ENCODE measurements around the gene PTPN4. TPM values are rescaled to one million over a fixed set of nuclear protein-coding genes. Genes with fewer than 3 reads are reported as not detected.

Gene PTPN4
- total and polyA plus RNA-seq, 2 of the 13 experiments (the other 11 are each of a cell fraction or from before 2014, with no cell fraction given), result 20.3 to 34.6 TPM

- TF ChIP-seq THAP9 (CRISPR knock-in tag; IDR thresholded peaks at IDR 0.05; ENCODE audit: borderline replicate concordance) (peak; percentile 71; the same call in 1 of the 2 replicates), SRY (CRISPR knock-in tag; IDR thresholded peaks at IDR 0.05) (peak; percentile 85), ZNF296 (CRISPR knock-in tag; conservative IDR thresholded peaks at IDR 0.05) (peak; percentile 61; the same call in 1 of the 2 replicates), THAP7 (CRISPR knock-in tag; IDR thresholded peaks at IDR 0.05) (peak; percentile 78; the same call in 1 of the 2 replicates), MED8 (CRISPR knock-in tag; IDR thresholded peaks at IDR 0.05; ENCODE audit: insufficient replicate concordance) (peak; percentile 21), ZNF768 (CRISPR knock-in tag; IDR thresholded peaks at IDR 0.05) (peak; percentile 73), ZNF670 (CRISPR knock-in tag; IDR thresholded peaks at IDR 0.05; ENCODE audit: borderline replicate concordance) (peak; percentile 73), TAF15 (IDR thresholded peaks at IDR 0.05; ENCODE audit: low read depth, low read length, poor library complexity, severe bottlenecking) (peak; percentile 88), SIN3B (IDR thresholded peaks at IDR 0.05; ENCODE audit: low read length) (peak; percentile 66; the same call in 1 of the 2 replicates), ZXDC (CRISPR knock-in tag; IDR thresholded peaks at IDR 0.05) (no peak), ATF1 (CRISPR knock-in tag; IDR thresholded peaks at IDR 0.05) (0 out of 2 replicates have a peak, but pooled peaks have one; percentile 2), ZNF614 (CRISPR knock-in tag; IDR thresholded peaks at IDR 0.05; ENCODE audit: borderline replicate concordance) (no peak), PLSCR1 (CRISPR knock-in tag; IDR thresholded peaks at IDR 0.05; ENCODE audit: borderline replicate concordance) (no peak), ZBTB21 (CRISPR knock-in tag; IDR thresholded peaks at IDR 0.05) (no peak), ZNF260 (CRISPR knock-in tag; IDR thresholded peaks at IDR 0.05; ENCODE audit: borderline replicate concordance, low read depth) (no peak), ZNF883 (CRISPR knock-in tag; IDR thresholded peaks at IDR 0.05; ENCODE audit: not compliant biosample characterization) (peak; percentile 95), ZNF580 (CRISPR knock-in tag; IDR thresholded peaks at IDR 0.05; ENCODE audit: borderline replicate concordance, low read depth) (peak; percentile 20; the same call in 1 of the 2 replicates), ZBTB39 (CRISPR knock-in tag; IDR thresholded peaks at IDR 0.05) (0 out of 2 replicates have a peak, but pooled peaks have one; percentile 21)
Observed at GRCh38 chr2:120012771-120013596, 253.3 kb downstream of the PTPN4 start, which contains the start of gene EPB41L5 (continued).

Measured in HepG2 (cell line).